ENCODE measurements around the gene ZFHX3.
"Not testable (repeated sequence)": the region's sequence is repeated elsewhere in the genome, so short reads cannot be mapped to it uniquely, and the experiment has no call there.

The ZFHX3 gene

DNA sequence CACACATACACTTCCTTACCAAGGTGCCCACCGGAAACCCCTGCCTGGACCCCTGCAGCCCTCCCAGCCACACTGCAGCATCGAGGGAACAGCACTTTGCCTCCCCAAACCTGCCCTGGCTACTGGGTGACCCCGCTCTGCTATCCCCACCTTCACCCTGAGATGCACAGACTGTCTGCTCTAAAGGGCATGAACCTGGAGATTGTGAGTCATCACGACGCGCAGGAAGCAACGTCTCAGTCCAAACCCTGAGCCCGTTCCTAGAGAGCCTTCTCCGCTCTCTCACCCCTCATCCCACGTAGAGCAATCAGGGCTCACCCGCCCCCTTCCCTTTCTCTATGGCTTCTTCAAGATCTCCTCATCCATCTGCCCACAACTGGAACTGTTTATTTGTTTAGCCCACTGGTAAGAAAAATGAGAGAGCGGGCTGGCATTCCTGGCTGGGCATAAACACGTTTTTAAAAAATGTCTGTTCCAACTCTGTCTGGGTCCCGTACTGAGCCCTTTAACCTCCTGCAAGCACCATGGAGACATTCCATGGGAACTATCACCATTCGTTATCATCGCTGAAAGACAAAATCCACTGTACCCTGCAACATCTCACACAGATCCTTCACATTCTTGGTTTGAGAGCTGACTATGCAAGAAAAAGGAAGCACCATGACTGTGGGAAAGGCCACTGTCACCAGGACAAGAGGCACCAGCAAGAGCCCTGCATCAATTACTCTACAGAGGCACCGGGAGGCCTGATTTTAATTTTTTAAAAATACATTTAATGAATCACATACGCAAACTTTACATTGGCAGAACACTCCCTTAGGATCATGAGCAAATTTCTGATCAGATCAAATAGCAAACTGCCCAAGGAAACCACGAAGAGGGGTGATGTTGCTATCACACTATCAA lies 28.2 kb downstream of the ZFHX3 start:
- peak; percentile 36 for DNase-seq

DNA sequence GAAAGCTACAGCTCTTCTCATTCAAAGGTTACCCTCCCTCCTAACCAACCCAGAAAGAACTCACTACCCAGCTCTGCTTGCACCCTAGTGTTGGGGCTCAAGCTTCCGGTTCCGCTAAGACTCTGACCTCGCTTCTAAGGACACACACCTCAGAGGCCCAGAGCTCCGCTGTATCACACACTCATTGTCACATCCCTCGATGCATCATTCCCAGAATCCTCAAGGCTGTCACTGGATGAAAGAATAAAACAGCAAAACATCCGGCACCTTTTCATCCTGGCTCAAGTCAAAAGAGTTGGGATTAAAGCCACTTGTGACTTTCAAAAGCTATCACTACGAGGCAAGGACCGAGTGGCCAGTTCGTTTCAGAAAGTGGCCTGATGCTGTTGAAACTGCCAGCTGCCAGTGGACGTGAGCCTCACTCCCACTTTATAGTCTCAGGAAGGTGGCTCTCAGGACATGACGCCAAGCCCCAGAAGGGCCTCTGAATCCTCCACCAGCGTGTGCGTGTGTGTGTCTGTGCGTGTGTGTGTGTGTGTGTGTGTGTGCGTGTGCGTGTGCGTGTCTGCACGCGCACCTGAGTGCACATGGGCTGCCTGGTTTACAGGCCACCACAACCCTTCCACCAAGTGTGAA lies 29.0 kb downstream of the ZFHX3 start:
- DNase-seq: no peak

DNA sequence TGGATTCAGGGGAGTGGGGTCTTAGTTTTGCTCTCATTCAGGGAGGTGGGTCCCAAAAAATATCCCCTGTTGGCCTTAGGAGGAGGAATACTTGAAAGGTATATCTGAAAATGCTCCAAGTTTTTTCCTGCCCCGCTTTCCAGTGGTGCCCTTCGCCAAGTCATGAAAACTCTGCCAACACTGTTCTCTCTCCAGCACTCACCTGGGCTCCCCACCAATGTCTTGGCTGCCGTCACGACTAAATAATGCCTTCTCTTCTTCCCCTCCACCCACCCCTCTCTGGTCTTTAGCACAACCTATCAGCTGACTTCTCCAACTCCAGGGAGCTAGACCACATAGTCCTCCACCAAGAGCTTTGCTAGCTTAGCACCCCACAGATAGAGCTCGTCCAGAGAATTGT lies 30.6 kb downstream of the ZFHX3 start:
- no peak for DNase-seq

DNA sequence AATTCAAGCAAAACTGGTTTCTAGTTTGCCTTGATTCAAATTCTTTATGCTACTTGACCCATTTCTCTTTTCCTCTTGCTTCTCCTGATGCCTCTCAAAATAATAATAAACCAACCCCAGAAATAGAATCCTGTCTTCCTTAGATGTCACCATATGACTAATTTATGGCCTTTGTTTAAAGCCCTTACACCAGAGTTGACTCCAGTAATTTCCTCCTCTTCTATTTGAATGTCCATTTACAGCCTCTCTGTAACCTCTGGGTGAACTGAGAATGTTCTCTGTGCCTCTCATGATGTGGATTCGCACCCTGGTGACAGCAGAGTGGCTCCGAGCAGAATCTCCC lies 31.5 kb downstream of the ZFHX3 start:
- no peak for DNase-seq

DNA sequence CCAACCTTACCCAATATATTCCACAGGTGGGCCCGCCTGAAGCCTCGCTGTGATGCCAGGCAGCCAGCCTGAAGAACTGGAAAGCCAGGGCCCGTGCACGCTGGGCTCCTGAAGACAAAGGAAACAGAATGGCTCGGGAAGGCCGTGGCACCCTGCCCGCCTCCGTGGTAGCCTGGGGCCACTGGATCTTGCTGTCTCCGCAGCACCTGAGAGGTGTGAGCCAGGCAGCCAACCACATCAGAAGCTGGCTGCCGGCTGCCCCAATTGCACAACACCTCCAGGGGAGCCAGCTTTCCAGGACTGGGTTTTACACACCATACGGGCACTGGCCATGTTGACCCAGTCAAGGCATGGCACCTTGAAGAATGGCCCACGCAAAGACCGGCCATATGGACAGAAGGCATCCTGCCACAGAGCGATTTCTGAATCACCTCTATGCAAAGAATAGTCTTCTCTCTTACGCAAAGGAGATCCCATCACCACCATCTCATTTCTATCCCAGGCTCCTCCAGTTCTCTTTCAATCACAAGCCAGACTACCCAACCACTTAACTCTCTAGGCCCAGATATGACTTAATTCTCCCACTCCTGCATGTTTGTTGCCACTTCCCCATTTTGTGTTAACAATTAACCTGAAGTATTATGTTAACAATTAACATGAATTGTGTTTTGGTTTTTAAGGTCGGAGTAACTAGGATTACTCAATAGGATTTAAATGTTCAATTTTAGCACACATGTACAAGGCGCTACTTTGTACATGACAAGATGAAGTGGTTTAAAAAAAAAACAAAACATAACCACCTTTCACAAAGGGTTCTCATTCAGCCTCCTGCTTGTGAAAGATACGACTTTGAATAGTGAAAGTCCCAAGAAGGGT lies 32.1 kb downstream of the ZFHX3 start:
- DNase-seq: no peak

DNA sequence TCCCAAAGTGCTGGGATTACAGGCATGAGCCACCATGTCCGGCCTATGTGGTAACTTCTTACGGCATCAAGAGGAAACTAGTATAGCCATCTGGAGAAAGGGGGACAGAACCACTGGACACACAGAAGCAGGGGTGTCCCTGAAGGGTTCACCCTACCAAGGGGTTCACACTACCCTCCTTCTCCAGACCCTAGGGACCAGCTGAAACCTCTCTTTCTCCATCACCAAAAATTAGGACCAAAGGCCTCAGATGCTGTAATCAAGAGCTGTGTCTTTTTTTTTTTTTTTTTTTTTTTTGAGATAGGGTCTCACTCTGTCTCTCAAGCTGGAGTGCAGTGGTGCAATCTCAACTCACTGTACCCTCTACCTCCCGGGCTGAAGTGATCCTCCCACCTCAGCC lies 33.2 kb downstream of the ZFHX3 start:
- DNase-seq: no peak

DNA sequence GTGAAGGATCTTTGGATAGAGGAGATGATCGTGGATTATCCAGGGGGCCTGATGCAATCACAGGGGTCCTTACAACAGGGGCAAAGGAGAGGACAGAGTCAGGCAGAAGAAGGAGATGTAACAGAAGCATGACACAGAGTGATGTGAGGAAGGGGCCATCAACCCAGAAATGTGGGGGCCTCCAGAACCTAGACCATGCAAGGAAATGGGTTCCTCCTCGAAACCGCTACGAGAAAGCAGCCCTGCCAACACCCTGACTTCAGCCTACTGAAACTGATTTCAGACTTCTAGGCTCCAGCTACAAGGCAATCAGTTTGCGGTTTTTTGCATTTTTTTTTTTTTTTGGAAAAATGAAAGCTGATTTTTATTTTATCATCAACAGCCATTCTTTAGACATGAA lies 34.0 kb downstream of the ZFHX3 start:
- no peak for DNase-seq

DNA sequence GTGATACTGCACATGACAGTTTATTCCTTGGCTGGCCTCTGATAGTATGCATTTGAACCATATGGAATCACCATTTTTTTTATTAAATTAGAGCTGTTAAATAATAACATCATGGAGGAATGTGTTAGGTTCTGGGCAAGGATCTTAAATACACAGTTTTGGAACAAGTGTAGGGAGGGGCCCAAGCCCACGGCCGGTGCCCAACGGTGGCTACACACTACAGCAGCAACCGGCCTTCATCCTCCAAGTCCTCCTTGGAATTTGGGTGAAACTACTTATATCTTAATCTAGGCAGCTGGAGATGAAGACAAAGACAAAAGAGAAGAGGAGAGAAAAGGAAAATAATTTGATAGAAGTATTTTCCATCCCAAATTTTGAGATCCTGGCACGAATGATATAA lies 35.6 kb downstream of the ZFHX3 start:
- DNase-seq: no peak

DNA sequence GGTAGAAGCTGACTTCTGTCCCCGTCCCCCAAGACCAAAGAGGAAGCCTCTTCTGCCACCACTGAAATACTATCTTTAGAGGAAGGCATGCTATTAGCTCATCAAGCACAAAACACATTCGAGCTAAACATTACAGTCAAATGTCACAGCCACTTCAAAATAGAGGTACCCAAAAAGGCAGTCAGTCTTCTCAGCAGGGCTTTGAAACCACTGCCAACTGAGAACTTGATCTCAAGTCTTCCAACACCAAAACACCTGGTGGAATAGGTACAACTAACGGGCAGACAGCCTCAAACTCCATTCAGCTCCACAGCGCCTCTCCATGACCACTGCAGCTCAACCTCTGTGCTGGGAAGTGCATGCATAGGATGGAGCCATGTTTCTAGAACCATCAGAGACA lies 36.0 kb downstream of the ZFHX3 start:
- no peak for DNase-seq

DNA sequence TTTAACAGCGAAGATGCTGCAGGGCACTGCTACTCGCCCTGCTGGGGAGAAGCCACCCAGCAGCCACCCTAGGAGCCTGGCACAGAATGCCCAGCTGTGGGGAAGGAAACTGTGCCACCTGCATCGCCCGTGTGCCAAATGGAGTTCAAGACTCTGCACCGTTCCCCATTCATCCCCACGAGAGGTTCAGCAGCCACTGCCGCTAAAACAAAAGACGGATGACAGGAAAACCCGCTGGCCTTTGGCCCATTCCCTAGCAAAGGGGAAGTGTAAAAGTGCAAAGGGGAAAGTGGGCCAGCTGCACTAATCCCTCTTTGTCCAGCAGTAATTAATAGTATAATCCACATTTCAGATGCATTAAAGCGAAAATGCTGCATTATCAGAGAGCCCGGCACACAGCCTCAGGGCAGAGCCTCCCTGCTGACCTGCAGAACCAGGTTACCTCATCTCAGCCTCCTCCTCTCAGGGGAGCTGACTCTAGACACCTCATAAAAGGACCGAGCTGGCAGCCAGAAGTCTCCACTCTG lies 37.7 kb downstream of the ZFHX3 start:
- DNase-seq: no peak

DNA sequence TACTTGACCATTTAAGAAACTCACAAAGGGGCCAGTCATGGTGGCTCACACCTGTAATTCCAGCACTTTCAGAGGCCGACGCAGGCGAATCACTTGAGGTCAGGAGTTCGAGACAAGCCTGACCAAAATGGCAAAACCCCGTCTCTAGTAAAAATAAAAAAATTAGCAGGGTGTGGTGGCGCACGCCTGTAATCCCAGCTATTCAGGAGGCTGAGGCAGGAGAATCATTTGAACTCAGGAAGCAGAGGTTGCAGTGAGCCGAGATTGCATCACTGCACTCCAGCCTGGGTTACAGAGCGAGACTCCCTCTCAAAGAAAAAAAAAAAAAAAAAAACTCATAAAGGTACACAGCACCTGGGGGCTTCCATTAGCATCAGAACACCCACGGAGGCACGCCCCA lies 38.2 kb downstream of the ZFHX3 start:
- DNase-seq: not testable (repeated sequence)

DNA sequence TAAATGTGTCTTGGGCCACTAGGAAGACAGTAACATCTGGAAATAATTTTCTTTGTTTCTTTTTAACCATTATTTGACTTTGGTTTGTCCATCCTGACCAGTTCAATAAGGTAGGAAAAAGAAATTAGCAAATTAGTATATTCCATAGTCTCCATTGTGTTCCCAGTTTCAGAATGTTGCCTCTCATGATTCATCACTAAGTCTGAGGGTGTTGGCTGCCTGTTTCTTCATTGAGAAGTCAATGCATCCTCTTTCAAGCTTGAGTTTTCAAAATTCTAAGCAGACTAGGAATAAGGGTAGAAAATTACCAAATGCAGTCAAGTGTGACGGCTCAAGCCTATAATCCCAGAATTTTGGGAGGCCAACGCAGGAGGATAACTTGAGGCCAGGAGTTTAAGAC lies 41.9 kb downstream of the ZFHX3 start:
- no peak for DNase-seq

DNA sequence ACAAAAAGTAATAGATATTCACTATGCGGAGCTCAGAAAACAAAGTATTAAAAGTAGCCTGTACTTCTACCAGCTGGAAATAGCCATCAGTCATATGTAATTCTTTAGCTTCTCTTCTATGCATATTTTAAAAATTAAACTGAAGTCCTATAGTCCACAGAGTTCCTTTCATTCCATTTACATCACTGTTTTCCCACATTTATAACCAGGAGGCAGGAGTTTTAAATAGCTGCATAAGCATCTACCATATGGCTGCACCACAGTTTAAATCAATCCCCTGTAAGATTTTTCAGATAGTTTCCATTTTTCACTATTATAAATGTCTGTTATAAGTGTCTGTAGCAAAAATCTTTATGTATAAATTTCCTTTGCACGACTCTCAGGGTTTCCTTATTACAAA lies 45.1 kb downstream of the ZFHX3 start:
- peak; percentile 32 for DNase-seq

DNA sequence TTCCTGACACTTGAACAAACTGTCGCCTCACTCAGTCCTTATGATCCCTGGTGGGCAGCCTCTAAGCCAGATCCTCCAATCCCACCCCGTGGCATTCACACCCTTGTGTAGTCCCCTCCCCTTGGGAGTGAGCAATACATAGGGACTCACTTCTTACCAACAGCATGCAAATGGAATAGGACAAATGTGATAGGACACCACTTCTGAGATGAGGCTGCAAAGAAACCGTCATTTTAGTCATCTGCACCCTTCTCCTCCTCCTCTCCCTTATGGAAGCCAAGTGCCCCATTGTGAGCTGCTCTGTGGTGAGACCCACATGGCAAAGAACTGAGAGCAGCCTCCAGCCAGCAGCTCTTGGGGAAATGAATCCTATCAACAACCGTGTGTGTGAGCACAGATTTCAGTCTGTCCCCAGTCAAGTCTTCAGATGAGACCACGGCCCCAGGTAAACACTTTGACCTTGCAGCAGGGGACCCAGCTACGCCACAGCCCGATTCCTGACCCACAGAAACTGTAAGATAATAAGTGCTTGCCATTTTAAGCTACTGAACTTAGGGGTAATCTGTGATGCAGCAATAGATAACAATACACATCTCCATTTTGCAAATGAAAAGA lies 46.9 kb downstream of the ZFHX3 start:
- no peak for DNase-seq

DNA sequence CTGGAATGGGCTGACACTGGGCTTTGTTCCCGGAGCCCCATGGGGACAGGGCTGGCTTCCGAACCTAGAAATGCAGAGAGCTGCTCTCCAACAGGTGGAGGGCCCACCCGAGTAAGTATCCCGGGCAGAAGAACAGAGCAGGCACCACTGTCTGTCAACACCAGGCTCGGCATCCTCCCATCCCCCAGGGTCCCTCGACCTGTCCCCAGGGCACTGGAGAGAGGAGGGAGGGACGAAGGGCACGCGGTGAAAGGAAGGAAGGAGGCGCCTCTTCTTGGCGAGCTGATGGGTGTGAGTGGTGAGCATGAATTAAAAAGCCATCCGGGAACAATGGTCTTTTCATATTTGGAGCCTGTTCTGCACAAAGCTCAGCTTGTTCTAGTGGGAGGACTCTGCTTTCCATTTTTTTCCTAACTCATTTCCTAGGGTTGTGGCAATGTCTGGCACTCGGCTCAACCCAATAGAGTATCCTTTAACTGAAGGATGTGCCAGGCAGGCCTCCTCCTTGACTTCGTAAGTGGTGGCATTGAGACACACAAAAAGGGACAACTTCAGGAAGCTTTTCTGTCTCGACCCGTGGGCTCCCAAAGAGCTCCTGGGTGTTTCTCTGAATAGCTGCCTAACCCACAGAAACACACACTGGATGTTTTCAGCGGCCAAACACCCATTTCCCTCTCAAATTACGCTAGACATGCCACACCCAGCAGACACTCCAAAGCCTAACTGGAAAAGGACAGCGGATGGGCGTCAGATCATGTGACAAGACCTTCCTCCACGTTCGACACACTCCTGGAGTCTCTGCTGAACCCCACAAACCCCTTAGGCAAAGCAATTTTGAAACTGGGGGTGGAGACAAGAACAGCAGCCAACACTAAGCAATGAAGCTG lies 47.7 kb downstream of the ZFHX3 start:
- no peak for DNase-seq

DNA sequence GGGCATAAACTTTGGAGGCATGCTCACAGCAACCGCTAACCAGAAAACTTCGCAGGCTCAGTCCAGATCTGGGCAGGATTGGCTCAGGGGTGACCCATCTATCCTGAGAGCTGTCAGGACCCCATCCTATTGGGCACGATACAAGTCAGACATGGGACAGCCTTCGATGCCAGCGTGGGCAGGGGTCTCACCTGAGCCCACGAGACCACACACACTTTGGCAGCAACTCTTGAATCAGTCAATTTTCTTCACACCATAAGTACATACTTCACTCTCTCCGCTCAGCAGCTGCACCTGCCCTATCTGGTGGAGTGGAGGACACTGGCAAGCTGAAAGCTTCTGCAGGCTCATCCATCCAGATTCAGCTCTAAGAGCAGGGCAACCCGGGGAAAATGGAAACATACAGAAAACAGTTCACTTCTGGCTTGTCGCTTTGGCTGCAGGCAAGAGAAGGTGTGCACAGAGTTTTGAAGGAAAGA lies 48.3 kb downstream of the ZFHX3 start:
- no peak for DNase-seq

DNA sequence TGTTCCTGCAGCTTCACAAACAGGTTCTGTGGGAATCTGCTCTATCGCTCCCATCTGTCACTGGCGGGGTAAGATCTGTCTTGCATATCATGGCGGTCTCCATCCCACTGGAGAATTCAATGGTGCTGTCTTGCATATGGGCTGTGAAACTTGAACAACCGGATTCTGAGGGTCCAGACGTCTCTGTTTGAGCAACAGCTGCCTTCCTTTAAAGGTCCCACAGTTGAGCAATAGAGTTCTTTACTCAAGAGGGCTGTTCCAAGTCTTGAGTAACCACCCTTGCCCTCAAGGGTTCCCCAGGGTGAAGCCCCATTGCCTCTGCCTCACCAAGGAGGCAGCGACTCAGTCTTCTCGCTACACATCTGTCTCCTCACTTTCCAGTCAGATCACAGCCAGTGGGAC lies 50.8 kb downstream of the ZFHX3 start:
- no peak for DNase-seq

DNA sequence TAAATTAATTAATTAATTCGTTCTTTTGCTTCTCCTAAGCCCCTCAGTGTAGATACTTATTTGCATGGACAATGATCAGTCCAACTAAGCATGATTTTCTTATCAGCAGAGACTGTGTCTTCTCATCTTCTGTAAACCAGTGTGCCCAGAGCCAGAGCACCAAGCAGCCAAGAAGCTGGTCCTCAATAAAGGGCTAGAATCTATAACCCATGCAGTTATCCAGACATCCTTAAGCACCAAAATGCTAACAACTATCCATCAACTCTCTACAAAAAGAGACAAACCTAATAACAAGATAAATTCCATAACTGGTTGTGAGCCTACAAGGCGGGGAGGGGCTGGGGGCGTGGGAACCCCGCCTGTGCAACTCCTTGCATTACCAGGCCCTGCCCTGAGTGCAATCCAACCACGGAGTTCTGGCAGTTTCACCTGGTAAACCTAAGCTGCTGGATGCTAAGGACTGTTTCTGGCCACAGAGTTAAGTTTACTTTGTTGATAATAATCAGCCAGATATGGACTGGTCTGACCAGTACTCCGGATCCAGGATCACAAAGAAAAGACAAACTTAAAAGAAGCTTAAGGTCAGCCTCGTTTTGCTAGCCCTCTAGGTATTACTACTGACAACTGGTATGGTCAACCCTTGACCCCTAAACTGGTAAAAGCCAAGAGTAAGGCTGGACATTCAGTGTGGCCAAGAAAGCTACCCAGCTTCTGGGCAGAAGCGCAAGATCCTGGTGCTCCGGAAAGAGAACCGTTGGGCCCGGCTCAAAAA lies 51.5 kb downstream of the ZFHX3 start:
- DNase-seq: no peak

DNA sequence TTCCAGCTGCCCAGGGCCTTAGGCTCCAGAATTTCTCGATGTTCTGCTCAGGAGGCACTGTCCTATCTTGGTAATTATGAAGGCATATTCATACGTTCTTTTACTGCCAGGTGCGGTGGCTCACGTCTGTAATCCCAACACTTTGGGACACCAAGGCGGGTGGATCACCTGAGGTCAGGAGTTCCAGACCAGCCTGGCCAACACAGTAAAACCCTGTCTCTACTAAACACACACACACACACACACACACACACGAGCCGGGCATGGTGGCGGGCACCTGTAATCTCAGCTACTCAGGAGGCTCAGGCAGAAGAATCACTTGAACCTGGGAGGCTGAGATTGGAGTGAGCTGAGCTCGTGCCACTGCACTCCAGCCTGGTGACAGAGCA lies 52.1 kb downstream of the ZFHX3 start:
- DNase-seq: not testable (repeated sequence)

DNA sequence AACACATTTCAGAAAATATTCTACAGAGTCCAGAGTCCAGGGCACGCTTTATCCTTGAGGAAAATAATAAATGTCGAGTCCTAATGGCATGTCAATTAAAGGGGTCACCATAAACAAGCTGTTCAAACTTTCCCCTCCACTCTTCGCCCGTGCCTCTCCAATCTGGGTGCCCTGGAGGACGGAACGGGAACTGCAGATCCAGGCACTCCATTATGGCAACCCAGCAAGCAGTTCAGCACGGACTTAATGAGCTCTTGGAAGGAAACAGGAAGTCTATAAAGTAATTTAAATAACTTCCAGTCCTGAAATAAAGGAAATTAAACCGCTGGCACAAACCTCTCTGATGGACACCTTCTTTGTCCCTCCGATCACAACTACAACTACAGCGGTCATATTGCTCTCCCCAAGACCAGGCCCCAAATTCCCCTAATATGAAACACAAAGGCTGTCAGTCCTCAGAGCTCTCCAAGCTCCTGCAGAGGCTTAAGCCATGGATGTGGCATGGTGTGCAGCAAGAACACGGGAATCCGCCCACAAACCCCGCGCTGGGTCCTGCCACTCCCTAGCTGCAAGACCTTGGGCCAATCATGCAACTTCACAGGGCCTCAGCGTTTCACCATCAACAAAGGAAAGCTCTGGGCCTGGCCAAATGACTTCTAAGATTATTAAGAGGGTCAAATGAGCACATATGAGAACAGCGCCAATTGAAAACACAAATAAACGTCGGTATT lies 52.6 kb downstream of the ZFHX3 start:
- no peak for DNase-seq

Measured in amniotic stem cell (primary cell).